Measurements from ENCODE around the gene PIR. TPM values are rescaled to one million over a fixed set of nuclear protein-coding genes. Genes with fewer than 3 reads are reported as not detected.

The PIR gene
- total and polyA plus RNA-seq, 2 of the 8 experiments (the other 6 are each of a cell fraction or from before 2014, with no cell fraction given) = 6.4 to 10.3 TPM

DNA sequence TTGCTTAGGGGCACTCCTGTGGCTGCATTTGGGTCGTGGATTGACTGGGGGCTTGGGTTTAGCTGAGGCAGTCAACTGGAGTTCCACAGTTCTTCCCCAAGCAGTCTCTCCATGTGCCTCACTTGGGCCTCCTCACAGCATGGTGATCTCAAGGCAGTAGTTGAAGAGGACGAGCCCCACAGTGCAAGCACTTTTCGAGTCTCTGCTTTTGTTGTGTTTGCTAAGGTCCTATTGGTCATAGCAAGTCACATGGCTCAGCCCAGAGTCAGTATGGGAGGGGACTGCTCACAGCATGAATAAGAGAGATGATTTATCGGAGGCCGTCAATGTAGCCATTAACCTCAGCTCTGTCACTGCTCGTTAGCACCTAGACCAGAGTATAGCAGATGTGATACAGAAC, 37.2 kb upstream of the PIR start:
- CTCF ChIA-PET (ENCODE audit: partially characterized antibody) = interaction anchor here (1.8 kb wide), 1 partner anchor 36 kb away, joined by 5 read pairs; no protein-coding TSS in a partner anchor
- 89% methylated on average over 6 of the region's 6 CpGs; no CpG with 5 or more reads in 1 of the 2 experiments for WGBS, 2 experiments (ENCODE audit: extremely low coverage in 1 of 2, insufficient coverage in 1 of 2, insufficient read length in 1 of 2, insufficient replicate concordance in 2 of 2, low coverage in 1 of 2, low lambda C conversion rate in 2 of 2, missing lambda C conversion rate in 1 of 2)
- TF ChIP-seq TCF12 (IDR thresholded peaks at IDR 0.05; ENCODE audit: low read depth, low read length) = no peak
- no peak for TF ChIP-seq CEBPB (IDR thresholded peaks at IDR 0.05; ENCODE audit: low read depth, low read length)
- TF ChIP-seq HDAC6 (IDR thresholded peaks at IDR 0.05; ENCODE audit: low read depth, low read length) = no peak
- no peak for TF ChIP-seq BACH1 (IDR thresholded peaks at IDR 0.05; ENCODE audit: low read length)
- TF ChIP-seq SAP30 (IDR thresholded peaks at IDR 0.05; ENCODE audit: insufficient read depth, insufficient replicate concordance, low read length) = no peak
- TF ChIP-seq POU5F1 (IDR thresholded peaks at IDR 0.05; ENCODE audit: low read depth, low read length) = no peak
- no peak for TF ChIP-seq CHD1 (IDR thresholded peaks at IDR 0.05; ENCODE audit: low read depth, low read length)
- TF ChIP-seq RAD21 (IDR thresholded peaks at IDR 0.05 in 1 of 2, conservative IDR thresholded peaks at IDR 0.05 in 1 of 2; ENCODE audit: low read depth in 2 of 2, low read length in 2 of 2) = no peak
- no peak for TF ChIP-seq SUZ12 (IDR thresholded peaks at IDR 0.05; ENCODE audit: low read length)
- TF ChIP-seq SIX5 (IDR thresholded peaks at IDR 0.05; ENCODE audit: low read depth, low read length) = no peak
- no peak for TF ChIP-seq SIRT6 (IDR thresholded peaks at IDR 0.05; ENCODE audit: low read length)
- no peak for TF ChIP-seq TAF7 (optimal IDR thresholded peaks at IDR 0.05; ENCODE audit: borderline replicate concordance, low read depth, low read length)
- TF ChIP-seq YY1 (IDR thresholded peaks at IDR 0.05; ENCODE audit: low read depth, low read length) = no peak
- TF ChIP-seq KDM1A (IDR thresholded peaks at IDR 0.05; ENCODE audit: borderline replicate concordance, low read length) = no peak
- TF ChIP-seq MAFK (IDR thresholded peaks at IDR 0.05; ENCODE audit: low read depth, low read length) = no peak
- TF ChIP-seq RBBP5 (IDR thresholded peaks at IDR 0.05; ENCODE audit: borderline replicate concordance, low read depth, low read length) = no peak

More for the DNA sequence above, 37.2 kb upstream of the PIR start:
- POLR2A ChIA-PET (ENCODE audit: partially characterized antibody) = no interaction called here
- H3K4me1 ChIP-seq (replicated peaks in 1 of 4; ENCODE audit: control insufficient read depth in 3 of 4, insufficient read depth in 4 of 4, low read length in 3 of 4) = no peaks in the 10 kb centered on the region
- no peak for FAIRE-seq
- no peak for DNase-seq (ENCODE audit: low read depth in 1 of 2, low spot score in 2 of 2)
- no peak overlapping the region; the same call in 1 of the 2 replicates for H2AFZ ChIP-seq (ENCODE audit: low read length)
- no peak overlapping the region for H3K4ac ChIP-seq (replicated peaks; ENCODE audit: insufficient read length, low read depth, low read length)
- no peak overlapping the region for H3K9ac ChIP-seq (replicated peaks in 1 of 4; ENCODE audit: extremely low read depth in 1 of 4, low read depth in 3 of 4, low read length in 3 of 4)
- H4K8ac ChIP-seq (ENCODE audit: extremely low read depth, insufficient read depth, low read length) = no peak overlapping the region
- no peak overlapping the region for H3K4me3 ChIP-seq (ENCODE audit: extremely low read depth in 1 of 4, insufficient read depth in 2 of 4, low read depth in 3 of 4, low read length in 4 of 4)
- no peaks in the 10 kb centered on the region for H3K9me3 ChIP-seq (ENCODE audit: insufficient read depth in 2 of 2, low read depth in 1 of 2, low read length in 1 of 2)
- no peak overlapping the region for H4K5ac ChIP-seq (ENCODE audit: insufficient read length, low read depth, low read length)
- H4K91ac ChIP-seq (replicated peaks; ENCODE audit: insufficient read length, low read length) = no peak overlapping the region
- no peaks in the 10 kb centered on the region for H3K79me2 ChIP-seq (ENCODE audit: control insufficient read depth in 1 of 2, insufficient read depth in 2 of 2, low read length in 2 of 2)
- H3K27me3 ChIP-seq (replicated peaks in 1 of 4; ENCODE audit: control insufficient read depth in 3 of 4, extremely low read depth in 1 of 4, insufficient read depth in 3 of 4, low read length in 3 of 4) = no peaks in the 10 kb centered on the region
- H3K23me2 ChIP-seq (ENCODE audit: low read depth, low read length) = no peaks in the 10 kb centered on the region
- no peak overlapping the region for H3K14ac ChIP-seq (ENCODE audit: insufficient read length)
- no peak overlapping the region for H3K4me2 ChIP-seq (ENCODE audit: insufficient read depth in 1 of 2, low read depth in 2 of 2, low read length in 2 of 2)
- H4K20me1 ChIP-seq (replicated peaks in 1 of 2; ENCODE audit: control insufficient read depth in 1 of 2, insufficient read depth in 2 of 2, low read length in 2 of 2) = no peaks in the 10 kb centered on the region
- no peak overlapping the region for H2BK15ac ChIP-seq (ENCODE audit: low read length)
- no peak overlapping the region for H2BK20ac ChIP-seq (ENCODE audit: low read length)
- H2BK120ac ChIP-seq (replicated peaks; ENCODE audit: low read depth, low read length) = no peak overlapping the region
- no peak overlapping the region for H2BK12ac ChIP-seq (ENCODE audit: low read depth, low read length)
- no peak overlapping the region for H3K56ac ChIP-seq (replicated peaks; ENCODE audit: insufficient read length, low read depth, low read length)
- H2AK5ac ChIP-seq (ENCODE audit: low read depth, low read length) = no peak overlapping the region
- H3K36me3 ChIP-seq (ENCODE audit: control insufficient read depth in 2 of 4, insufficient read depth in 4 of 4, low read length in 3 of 4) = no peaks in the 10 kb centered on the region
- H3K23ac ChIP-seq (ENCODE audit: insufficient read length) = no peak overlapping the region
- no peak overlapping the region for H3K27ac ChIP-seq (ENCODE audit: low read depth, low read length)
- H3K18ac ChIP-seq (ENCODE audit: extremely low read depth, low read length) = no peak overlapping the region
- no peaks in the 10 kb centered on the region for H3K79me1 ChIP-seq (ENCODE audit: low read depth, low read length)
- H2BK5ac ChIP-seq (ENCODE audit: low read depth, low read length) = no peak overlapping the region

All from H1 (cell line).